MM.1S (cell line): ENCODE results near the gene QSER1.

Source experiments
- DNase-seq: peaks from one replicate; pipeline ENCODE4 v3.0.0-alpha.2; 2015
- H2AFZ ChIP-seq: fragments of 300-600 bp; sonication (generic); 2 replicates; pipeline ENCODE4 v1.6.0; 2016; ENCODE audit warnings: antibody characterized with exemption, low read length
- H3F3A ChIP-seq: fragments of 300-600 bp; sonication (generic); 2 replicates; pipeline ENCODE4 v1.6.1; 2016; ENCODE audit warnings: mild to moderate bottlenecking, antibody characterized with exemption, low read length, moderate library complexity, mixed read lengths; ENCODE audit not compliant: insufficient read depth
- H3K27ac ChIP-seq: fragments of 300-600 bp; sonication (generic); 2 replicates; pipeline ENCODE4 v1.5.1; 2016; ENCODE audit warnings: mild to moderate bottlenecking, low read length
- H3K27me3 ChIP-seq: fragments of 300-600 bp; sonication (generic); replicated peaks from 2 replicates; pipeline ENCODE4 v1.6.0; 2016; ENCODE audit warnings: low read length; ENCODE audit not compliant: insufficient read depth
- H3K36me3 ChIP-seq: fragments of 300-600 bp; sonication (generic); replicated peaks from 2 replicates; pipeline ENCODE4 v1.6.1; 2016; ENCODE audit warnings: mild to moderate bottlenecking, low read length, mixed read lengths; ENCODE audit not compliant: insufficient read depth
- H3K4me1 ChIP-seq: fragments of 300-600 bp; sonication (generic); 2 replicates; pipeline ENCODE4 v1.6.1; 2016; ENCODE audit warnings: low read length, mixed read lengths
- H3K4me2 ChIP-seq: fragments of 300-600 bp; sonication (generic); 2 replicates; pipeline ENCODE4 v1.6.0; 2016; ENCODE audit warnings: low read depth, low read length
- H3K4me3 ChIP-seq: fragments of 300-600 bp; sonication (generic); 2 replicates; pipeline ENCODE4 v1.5.1; 2016; ENCODE audit warnings: low read length, mixed read lengths
- H3K79me2 ChIP-seq: fragments of 300-600 bp; sonication (generic); 2 replicates; pipeline ENCODE4 v1.6.1; 2016; ENCODE audit warnings: mixed run types, low read length, mixed read lengths
- H3K9ac ChIP-seq: fragments of 300-600 bp; sonication (generic); 2 replicates; pipeline ENCODE4 v1.6.1; 2016; ENCODE audit warnings: low read length, mixed read lengths
- H3K9me2 ChIP-seq: fragments of 300-600 bp; sonication (generic); replicated peaks from 2 replicates; pipeline ENCODE4 v1.6.1; 2016; ENCODE audit warnings: mild to moderate bottlenecking, low read length, mixed read lengths; ENCODE audit not compliant: insufficient read depth
- H3K9me3 ChIP-seq: fragments of 300-600 bp; sonication (generic); replicated peaks from 2 replicates; pipeline ENCODE4 v1.6.1; 2016; ENCODE audit warnings: mild to moderate bottlenecking, low read length, mixed read lengths; ENCODE audit not compliant: insufficient read depth
- H4K20me1 ChIP-seq: fragments of 300-600 bp; sonication (generic); 2 replicates; pipeline ENCODE4 v1.6.1; 2016; ENCODE audit warnings: mild to moderate bottlenecking, low read length, moderate library complexity, mixed read lengths; ENCODE audit not compliant: insufficient read depth
- EZH2 ChIP-seq: fragments of 300-600 bp; sonication (generic); optimal IDR thresholded peaks from 2 replicates; pipeline ENCODE3; 2017; ENCODE audit warnings: low read depth, mild to moderate bottlenecking, antibody characterized with exemption, low read length, mixed read lengths
- EZH2phosphoT487 ChIP-seq: fragments of 300-600 bp; sonication (generic); IDR thresholded peaks from 2 replicates; pipeline ENCODE4 v1.6.1; 2018; ENCODE audit warnings: antibody characterized with exemption, low read length
- TF ChIP-seq, protein P1 (sequence below): fragments of 300-600 bp; sonication (generic); IDR thresholded peaks from 2 replicates; pipeline ENCODE4 v1.5.1; 2016; ENCODE audit warnings: antibody characterized with exemption, low read length, mixed read lengths

Gene QSER1

DNA sequence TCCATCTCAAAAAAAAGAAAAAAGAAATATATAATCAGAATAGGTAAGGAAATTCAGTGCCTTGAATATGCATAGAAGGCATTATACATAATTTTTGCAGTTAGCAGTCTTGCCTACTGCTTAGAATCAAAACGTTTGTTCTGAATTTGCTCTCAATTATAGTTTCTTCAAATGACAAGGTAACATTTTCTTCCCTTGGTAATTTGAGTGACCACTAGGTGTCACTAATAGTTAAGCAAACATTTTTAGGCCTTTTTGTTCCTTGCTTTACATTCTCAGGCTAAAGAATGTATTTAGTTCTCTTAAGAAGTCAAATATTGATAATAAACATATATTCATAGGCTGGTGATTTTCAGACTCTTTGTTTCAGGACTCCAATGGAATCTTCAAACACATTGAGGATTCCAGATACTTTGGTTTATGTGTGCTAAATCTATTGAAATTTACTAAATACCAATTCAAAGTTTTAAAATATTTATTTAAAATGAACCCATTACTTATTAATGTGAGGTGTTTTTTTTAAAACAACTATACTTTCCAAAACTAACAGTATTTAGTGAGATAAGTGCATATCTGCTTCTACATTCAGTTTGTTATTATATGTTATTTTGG, 68.0 kb downstream of the QSER1 start:
- H4K20me1 ChIP-seq, result no peaks in the 10 kb centered on the region
- H3K4me3 ChIP-seq, result no peak overlapping the region
- H3K9me2 ChIP-seq, result no peaks in the 10 kb centered on the region
- no peak overlapping the region for H2AFZ ChIP-seq
- H3K4me1 ChIP-seq, result no peaks in the 10 kb centered on the region
- peak; percentile 54 for DNase-seq
- H3F3A ChIP-seq, result no peaks in the 10 kb centered on the region
- H3K9me3 ChIP-seq, result no peaks in the 10 kb centered on the region
- H3K36me3 ChIP-seq, result no peaks in the 10 kb centered on the region; the same call in 1 of the 2 replicates
- TF ChIP-seq, protein P1, sequence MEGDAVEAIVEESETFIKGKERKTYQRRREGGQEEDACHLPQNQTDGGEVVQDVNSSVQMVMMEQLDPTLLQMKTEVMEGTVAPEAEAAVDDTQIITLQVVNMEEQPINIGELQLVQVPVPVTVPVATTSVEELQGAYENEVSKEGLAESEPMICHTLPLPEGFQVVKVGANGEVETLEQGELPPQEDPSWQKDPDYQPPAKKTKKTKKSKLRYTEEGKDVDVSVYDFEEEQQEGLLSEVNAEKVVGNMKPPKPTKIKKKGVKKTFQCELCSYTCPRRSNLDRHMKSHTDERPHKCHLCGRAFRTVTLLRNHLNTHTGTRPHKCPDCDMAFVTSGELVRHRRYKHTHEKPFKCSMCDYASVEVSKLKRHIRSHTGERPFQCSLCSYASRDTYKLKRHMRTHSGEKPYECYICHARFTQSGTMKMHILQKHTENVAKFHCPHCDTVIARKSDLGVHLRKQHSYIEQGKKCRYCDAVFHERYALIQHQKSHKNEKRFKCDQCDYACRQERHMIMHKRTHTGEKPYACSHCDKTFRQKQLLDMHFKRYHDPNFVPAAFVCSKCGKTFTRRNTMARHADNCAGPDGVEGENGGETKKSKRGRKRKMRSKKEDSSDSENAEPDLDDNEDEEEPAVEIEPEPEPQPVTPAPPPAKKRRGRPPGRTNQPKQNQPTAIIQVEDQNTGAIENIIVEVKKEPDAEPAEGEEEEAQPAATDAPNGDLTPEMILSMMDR, result peak; percentile 68
- TF ChIP-seq EZH2phosphoT487 (no peak), EZH2 (no peak)
- no peak overlapping the region for H3K27ac ChIP-seq
- H3K79me2 ChIP-seq, result no peaks in the 10 kb centered on the region
- H3K9ac ChIP-seq, result no peak overlapping the region
- no peaks in the 10 kb centered on the region for H3K27me3 ChIP-seq
- H3K4me2 ChIP-seq, result no peak overlapping the region

DNA sequence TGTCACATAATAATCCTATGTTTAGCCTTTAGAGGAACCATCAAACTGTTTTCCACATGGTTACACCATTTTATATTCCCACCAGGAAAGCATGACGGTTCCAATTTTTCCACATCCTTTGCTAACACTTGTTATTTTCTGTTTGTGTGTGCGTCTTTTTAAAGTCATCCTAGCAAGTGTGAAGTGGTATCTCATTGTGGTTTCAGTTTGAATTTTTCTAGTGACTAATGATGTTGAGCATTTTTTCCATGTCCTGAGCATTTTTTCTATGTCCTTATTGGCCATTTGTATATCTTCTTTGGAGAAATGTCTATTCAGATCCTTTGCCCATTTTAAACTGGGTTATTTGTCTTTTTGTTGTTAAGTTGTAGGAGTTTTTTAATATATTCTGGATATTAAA, 69.4 kb downstream of the QSER1 start:
- no peak overlapping the region for H3K4me3 ChIP-seq
- H3K9me2 ChIP-seq, result no peaks in the 10 kb centered on the region
- no peaks in the 10 kb centered on the region for H3K27me3 ChIP-seq
- no peaks in the 10 kb centered on the region for H3K9me3 ChIP-seq
- H4K20me1 ChIP-seq, result no peaks in the 10 kb centered on the region
- TF ChIP-seq, protein P1, result no peak
- TF ChIP-seq EZH2phosphoT487 (no peak), EZH2 (no peak)
- H3K79me2 ChIP-seq, result no peaks in the 10 kb centered on the region
- no peaks in the 10 kb centered on the region for H3F3A ChIP-seq
- DNase-seq, result no peak
- H3K27ac ChIP-seq, result no peak overlapping the region
- no peak overlapping the region for H3K4me2 ChIP-seq
- no peaks in the 10 kb centered on the region for H3K4me1 ChIP-seq
- H3K36me3 ChIP-seq, result peaks cover 3% of the 10 kb centered on the region; the same call in 1 of the 2 replicates
- no peak overlapping the region for H2AFZ ChIP-seq
- H3K9ac ChIP-seq, result no peak overlapping the region

DNA sequence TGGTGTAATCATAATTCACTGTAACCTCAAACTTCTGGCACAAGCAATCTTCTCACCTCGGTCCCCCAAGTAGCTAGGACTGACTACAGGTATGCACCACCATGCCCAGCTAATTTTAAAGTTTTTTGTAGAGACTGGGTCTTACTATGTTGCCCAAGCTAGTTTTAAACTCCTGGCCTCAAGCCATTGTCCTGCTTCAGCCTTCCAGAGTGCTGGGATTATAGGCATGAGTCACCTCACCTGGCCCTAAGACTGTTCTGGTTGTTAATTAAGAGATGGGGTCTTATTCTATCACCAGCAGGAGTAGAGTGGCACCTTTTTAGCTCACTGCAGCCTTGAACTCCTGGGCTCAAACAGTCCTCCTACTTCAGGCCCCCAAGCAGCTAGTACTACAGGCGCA, 71.1 kb downstream of the QSER1 start:
- H3K9me3 ChIP-seq, result no peaks in the 10 kb centered on the region
- no peak overlapping the region for H3K27ac ChIP-seq

More for the DNA sequence above, 71.1 kb downstream of the QSER1 start:
- TF ChIP-seq EZH2 (no peak), EZH2phosphoT487 (no peak)
- TF ChIP-seq, protein P1, result no peak
- H4K20me1 ChIP-seq, result no peaks in the 10 kb centered on the region
- no peak overlapping the region for H2AFZ ChIP-seq
- H3K9ac ChIP-seq, result no peak overlapping the region
- no peaks in the 10 kb centered on the region for H3F3A ChIP-seq
- no peak overlapping the region for H3K4me2 ChIP-seq
- no peak for DNase-seq
- no peaks in the 10 kb centered on the region for H3K27me3 ChIP-seq
- H3K4me3 ChIP-seq, result no peak overlapping the region
- no peaks in the 10 kb centered on the region for H3K4me1 ChIP-seq
- no peaks in the 10 kb centered on the region for H3K79me2 ChIP-seq
- peaks cover 3% of the 10 kb centered on the region; the same call in 1 of the 2 replicates for H3K36me3 ChIP-seq
- H3K9me2 ChIP-seq, result no peaks in the 10 kb centered on the region
